ENCODE data around the gene STIP1. TPM values are rescaled to one million over a fixed set of nuclear protein-coding genes. Genes with fewer than 3 reads are reported as not detected.

Gene STIP1
- total RNA-seq, 4 donors from 2014 or later, result 80.8 to 116 (median 106) TPM

GRCh38 chr11:64249563-64250414, 63.8 kb downstream of the STIP1 start:
- Histone ChIP-seq H3K4me3 (replicated peaks in 1 of 3) (no peak overlapping the region), H3K4me1 (peaks cover 37 to 38% of the 10 kb centered on the region in 2 donors), H3K36me3 (no peaks in the 10 kb centered on the region), H3K27me3 (no peaks in the 10 kb centered on the region), H3K9me3 (no peaks in the 10 kb centered on the region), H3K27ac (no peak overlapping the region)
- no peak for DNase-seq
- intact Hi-C loops (cut with DNase I), result no loop called here
- no peak for TF ChIP-seq POLR2A (IDR thresholded peaks at IDR 0.05)
- TF ChIP-seq, protein P1, sequence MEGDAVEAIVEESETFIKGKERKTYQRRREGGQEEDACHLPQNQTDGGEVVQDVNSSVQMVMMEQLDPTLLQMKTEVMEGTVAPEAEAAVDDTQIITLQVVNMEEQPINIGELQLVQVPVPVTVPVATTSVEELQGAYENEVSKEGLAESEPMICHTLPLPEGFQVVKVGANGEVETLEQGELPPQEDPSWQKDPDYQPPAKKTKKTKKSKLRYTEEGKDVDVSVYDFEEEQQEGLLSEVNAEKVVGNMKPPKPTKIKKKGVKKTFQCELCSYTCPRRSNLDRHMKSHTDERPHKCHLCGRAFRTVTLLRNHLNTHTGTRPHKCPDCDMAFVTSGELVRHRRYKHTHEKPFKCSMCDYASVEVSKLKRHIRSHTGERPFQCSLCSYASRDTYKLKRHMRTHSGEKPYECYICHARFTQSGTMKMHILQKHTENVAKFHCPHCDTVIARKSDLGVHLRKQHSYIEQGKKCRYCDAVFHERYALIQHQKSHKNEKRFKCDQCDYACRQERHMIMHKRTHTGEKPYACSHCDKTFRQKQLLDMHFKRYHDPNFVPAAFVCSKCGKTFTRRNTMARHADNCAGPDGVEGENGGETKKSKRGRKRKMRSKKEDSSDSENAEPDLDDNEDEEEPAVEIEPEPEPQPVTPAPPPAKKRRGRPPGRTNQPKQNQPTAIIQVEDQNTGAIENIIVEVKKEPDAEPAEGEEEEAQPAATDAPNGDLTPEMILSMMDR (IDR thresholded peaks at IDR 0.05), result no peak
- WGBS, 2 donors, result 87 to 91% methylated on average over 6 to 8 of the region's 8 CpGs

DNA sequence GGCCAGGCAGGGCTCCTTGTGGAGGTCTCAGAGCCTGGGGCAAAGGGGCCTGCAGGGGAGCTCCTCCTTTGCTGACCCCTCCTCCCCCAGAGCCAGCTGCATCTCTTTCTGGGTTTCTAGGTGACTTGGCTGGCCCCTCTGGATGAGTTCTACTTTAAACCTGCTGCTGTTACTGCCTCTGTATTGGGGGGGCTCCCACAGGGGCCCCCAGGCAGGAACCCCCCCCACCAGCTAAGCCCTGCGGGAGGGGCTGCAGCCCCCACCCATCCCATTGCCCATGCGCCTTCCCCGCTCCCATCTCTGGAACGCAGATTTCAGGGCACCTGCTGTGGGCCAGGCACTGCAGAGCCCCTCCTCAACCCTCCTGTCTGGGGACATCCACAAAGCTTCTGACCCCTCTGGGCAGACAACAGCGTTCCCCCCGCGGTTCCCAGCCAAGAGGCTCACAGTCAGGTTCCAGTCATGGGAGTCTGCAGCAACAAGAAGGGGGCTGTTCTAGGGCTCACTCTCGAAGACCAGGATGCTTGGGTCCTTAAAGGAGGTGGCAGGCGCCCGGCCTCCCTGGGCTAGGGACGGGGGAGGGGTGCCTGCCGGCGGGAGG, 64.5 kb downstream of the STIP1 start:
- peaks cover 30 to 31% of the 10 kb centered on the region in 2 donors for H3K4me1 ChIP-seq
- 18 to 43% methylated on average over 6 to 11 of the region's 13 CpGs for WGBS, 2 donors
- peaks cover 0 to 2% of the 10 kb centered on the region in 2 donors for H3K36me3 ChIP-seq
- H3K9me3 ChIP-seq, result no peaks in the 10 kb centered on the region
- H3K4me3 ChIP-seq (replicated peaks in 1 of 3), result peak overlapping the region in 1 of 3 donors; percentile 83
- peak overlapping the region in 1 of 3 donors; percentile 30 for H3K27ac ChIP-seq
- no peaks in the 10 kb centered on the region for H3K27me3 ChIP-seq
- intact Hi-C loops (cut with DNase I), result no loop called here
- DNase-seq, result no peak
- TF ChIP-seq POLR2A (IDR thresholded peaks at IDR 0.05), result no peak
- TF ChIP-seq, protein P1 (IDR thresholded peaks at IDR 0.05), result no peak

DNA sequence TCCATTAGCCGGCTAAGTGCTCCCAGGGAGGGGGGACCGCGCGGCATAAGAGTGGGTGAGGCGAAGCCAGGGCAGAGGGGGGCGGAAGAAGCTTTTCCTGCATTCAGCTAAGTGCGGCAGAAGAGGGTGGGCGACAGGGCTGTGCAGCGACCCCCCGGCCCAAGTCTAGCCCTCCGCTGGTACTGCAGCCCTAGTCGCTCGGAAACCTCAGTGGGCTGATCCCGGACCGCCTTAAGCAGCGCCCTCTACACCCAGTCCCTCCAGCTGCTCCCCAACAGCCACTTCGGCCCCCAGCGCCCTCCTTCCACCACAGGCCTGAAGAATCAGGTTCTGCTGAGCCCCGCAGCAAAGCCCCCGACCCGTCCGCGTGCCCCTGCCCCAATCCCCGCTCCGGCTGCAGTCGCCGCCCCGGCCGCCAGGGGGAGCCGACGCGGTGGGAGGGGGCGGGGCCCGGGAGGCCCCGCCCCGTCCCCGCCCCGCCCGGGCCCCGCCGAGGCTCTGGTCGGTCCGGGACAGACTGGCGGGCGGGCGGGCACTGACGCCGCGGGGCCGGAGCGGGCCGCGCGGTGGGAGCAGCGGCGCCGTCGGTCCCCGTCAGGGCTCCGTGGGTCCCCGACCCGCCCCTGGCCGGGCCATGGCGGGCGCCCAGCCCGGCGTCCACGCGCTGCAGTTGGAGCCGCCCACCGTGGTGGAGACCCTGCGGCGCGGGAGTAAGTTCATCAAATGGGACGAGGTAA, 65.2 kb downstream of the STIP1 start, which contains the start of gene PLCB3:
Gene PLCB3 (plus strand): TSS at position 515 of the 737 bp plus-strand sequence. CDS start 120 bp downstream, at position 635.
- H3K4me3 ChIP-seq (replicated peaks in 1 of 3), result peak within 1 kb of the TSS; percentile 31 to 83 (median 68)

GRCh38 chr11:64251753-64252002, 65.7 kb downstream of the STIP1 start:
- no peak for TF ChIP-seq POLR2A (IDR thresholded peaks at IDR 0.05)
- TF ChIP-seq, protein P1 (IDR thresholded peaks at IDR 0.05), result no peak
- Histone ChIP-seq H3K36me3 (peaks cover 0 to 7% of the 10 kb centered on the region in 2 donors), H3K4me3 (replicated peaks in 1 of 3) (peak overlapping the region; percentile 31 to 83 (median 68)), H3K4me1 (peaks cover 25 to 30% of the 10 kb centered on the region in 2 donors), H3K27me3 (no peaks in the 10 kb centered on the region), H3K9me3 (no peaks in the 10 kb centered on the region), H3K27ac (peak overlapping the region in 1 of 3 donors; percentile 36)
- intact Hi-C loops (cut with DNase I), result no loop called here
- 3 to 7% methylated on average over 9 to 11 of the region's 18 CpGs for WGBS, 2 donors
- no peak for DNase-seq

More for the DNA sequence above, 65.2 kb downstream of the STIP1 start, which contains the start of gene PLCB3:
- Histone ChIP-seq H3K27me3 (no peaks in the 10 kb centered on the region), H3K27ac (peak within 1 kb of the TSS in 2 of 3 donors; percentile 36), H3K9me3 (no peaks in the 10 kb centered on the region), H3K4me1 (peaks cover 25 to 30% of the 10 kb centered on the region in 2 donors), H3K36me3 (peaks cover 0 to 3% of the 10 kb centered on the region in 2 donors)
- intact Hi-C loops (cut with DNase I), result no loop called here
- peak; percentile 56 to 57 for DNase-seq
- WGBS, 2 donors, result 1% methylated on average over 16 of the region's 75 CpGs; no CpG with 5 or more reads in 1 of the 2 donors
- TF ChIP-seq, protein P1 (IDR thresholded peaks at IDR 0.05), result peak; percentile 47 to 99 (median 78)
- TF ChIP-seq POLR2A (IDR thresholded peaks at IDR 0.05), result peak in 1 of 2 donors; percentile 81
